Tibial nerve (tissue), 4 donors: ENCODE results near the gene WDR91. TPM values are rescaled to one million over a fixed set of nuclear protein-coding genes. Genes with fewer than 3 reads are reported as not detected.
A peak's percentile ranks its signal among the peaks of the same experiment; 100 is the strongest.
"Not testable (repeated sequence)": the region's sequence is repeated elsewhere in the genome, so short reads cannot be mapped to it uniquely, and the experiment has no call there.

ENCODE experiments used
- DNase-seq, 2 donors: peaks; one replicate each; pipeline ENCODE4 v3.0.0-alpha.2; 2019; ENCODE audit warnings: low spot score in 2 of 2
- H3K27ac ChIP-seq, 4 donors: fragments of 200-600 bp; sonication (generic) in 3 of 4; one replicate each; pipeline ENCODE4 v1.5.1; 2017 to 2019; ENCODE audit warnings: mild to moderate bottlenecking in 1 of 4
- H3K27me3 ChIP-seq, 2 donors: fragments of 200-600 bp; sonication (generic) in 1 of 2; one replicate each; pipeline versions ENCODE4 v1.5.1 to v1.6.0; 2017 to 2019
- H3K36me3 ChIP-seq, 3 donors: fragments of 200-600 bp; sonication (generic); one replicate each; pipeline ENCODE4 v1.5.1; 2018 to 2019
- H3K4me1 ChIP-seq, 4 donors: fragments of 200-600 bp; sonication (generic) in 3 of 4; one replicate each; pipeline ENCODE4 v1.5.1; 2017 to 2019
- H3K4me3 ChIP-seq, 4 donors: fragments of 200-600 bp; sonication (generic) in 3 of 4; one replicate each; pipeline ENCODE4 v1.5.1; 2017 to 2019; ENCODE audit warnings: mild to moderate bottlenecking in 1 of 4, moderate library complexity in 1 of 4
- H3K9me3 ChIP-seq, 4 donors: fragments of 200-600 bp; sonication (generic) in 3 of 4; one replicate each; pipeline ENCODE4 v1.5.1; 2017 to 2019
- EP300 ChIP-seq, 2 donors: sonication (generic); formaldehyde crosslinking; IDR thresholded peaks; one replicate each; pipeline ENCODE4 v1.6.1; 2017; ENCODE audit warnings: antibody characterized with exemption in 2 of 2, mild to moderate bottlenecking in 1 of 2
- POLR2A ChIP-seq, 2 donors: fragments of 450-650 bp; IDR thresholded peaks; one replicate each; pipeline ENCODE4 v1.6.1; 2017; ENCODE audit warnings: antibody characterized with exemption in 2 of 2, mild to moderate bottlenecking in 2 of 2, moderate library complexity in 2 of 2
- WGBS, 2 donors: methylation state at CpG; one replicate each; pipeline ENCODE4 v1.1.5; 2018; 5-methylcytosine and 5-hydroxymethylcytosine counted together
- total RNA-seq, 4 donors: library from RNA; depleted of rRNA; stranded (reverse); fragments of >200 nt; gene quantifications; one replicate each; pipeline ENCODE4 v1.1.0, GENCODE V29; 2016
- TF ChIP-seq, protein P1 (sequence below), 5 experiments: fragments of 200-600 bp in 3 of 5; fragments of 450-650 bp in 2 of 5; sonication (generic) in 3 of 5; IDR thresholded peaks; one replicate each; pipeline ENCODE4 v1.5.1; 2016 to 2019; ENCODE audit warnings: antibody characterized with exemption in 5 of 5, mild to moderate bottlenecking in 3 of 5, moderate library complexity in 2 of 5

WDR91 gene
- total RNA-seq, 4 donors from 2014 or later: 20.7 to 82.2 (median 32.6) TPM

GRCh38 chr7:135215180-135215579 lies 3.9 kb upstream of the WDR91 start:
- WGBS, 2 donors: 66 to 77% methylated on average over 4 of the region's 4 CpGs
- Histone ChIP-seq H3K4me3 (no peak overlapping the region), H3K4me1 (peaks cover 0 to 7% (median 3%) of the 10 kb centered on the region in 4 donors), H3K27ac (no peak overlapping the region), H3K9me3 (no peaks in the 10 kb centered on the region), H3K36me3 (no peaks in the 10 kb centered on the region), H3K27me3 (no peaks in the 10 kb centered on the region)
- DNase-seq: no peak
- TF ChIP-seq POLR2A (IDR thresholded peaks at IDR 0.05) (no peak), EP300 (IDR thresholded peaks at IDR 0.05) (no peak)
- TF ChIP-seq, protein P1, sequence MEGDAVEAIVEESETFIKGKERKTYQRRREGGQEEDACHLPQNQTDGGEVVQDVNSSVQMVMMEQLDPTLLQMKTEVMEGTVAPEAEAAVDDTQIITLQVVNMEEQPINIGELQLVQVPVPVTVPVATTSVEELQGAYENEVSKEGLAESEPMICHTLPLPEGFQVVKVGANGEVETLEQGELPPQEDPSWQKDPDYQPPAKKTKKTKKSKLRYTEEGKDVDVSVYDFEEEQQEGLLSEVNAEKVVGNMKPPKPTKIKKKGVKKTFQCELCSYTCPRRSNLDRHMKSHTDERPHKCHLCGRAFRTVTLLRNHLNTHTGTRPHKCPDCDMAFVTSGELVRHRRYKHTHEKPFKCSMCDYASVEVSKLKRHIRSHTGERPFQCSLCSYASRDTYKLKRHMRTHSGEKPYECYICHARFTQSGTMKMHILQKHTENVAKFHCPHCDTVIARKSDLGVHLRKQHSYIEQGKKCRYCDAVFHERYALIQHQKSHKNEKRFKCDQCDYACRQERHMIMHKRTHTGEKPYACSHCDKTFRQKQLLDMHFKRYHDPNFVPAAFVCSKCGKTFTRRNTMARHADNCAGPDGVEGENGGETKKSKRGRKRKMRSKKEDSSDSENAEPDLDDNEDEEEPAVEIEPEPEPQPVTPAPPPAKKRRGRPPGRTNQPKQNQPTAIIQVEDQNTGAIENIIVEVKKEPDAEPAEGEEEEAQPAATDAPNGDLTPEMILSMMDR (IDR thresholded peaks at IDR 0.05): no peak

DNA sequence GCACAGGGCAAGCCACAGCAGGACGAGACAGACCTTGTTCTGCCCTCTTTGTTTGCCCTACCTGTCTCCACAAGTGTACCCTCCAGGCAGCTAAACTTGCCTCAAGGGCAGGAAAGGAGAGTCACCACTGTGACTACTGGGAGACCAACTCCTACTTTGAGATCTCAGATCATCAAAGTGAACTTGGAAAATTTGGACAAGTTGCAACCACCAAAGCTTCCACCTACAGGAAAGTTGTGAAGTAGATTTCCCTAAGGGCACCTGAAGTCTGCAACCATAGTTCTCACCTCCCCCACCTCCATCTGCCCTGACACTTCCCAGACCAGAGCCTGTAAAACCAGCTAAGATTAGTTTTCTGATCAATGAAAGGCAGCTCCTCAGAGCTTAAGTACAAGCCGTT lies 2.5 kb upstream of the WDR91 start:
- Histone ChIP-seq H3K9me3 (no peaks in the 10 kb centered on the region), H3K27ac (no peak overlapping the region), H3K36me3 (no peaks in the 10 kb centered on the region), H3K27me3 (no peaks in the 10 kb centered on the region), H3K4me1 (peaks cover 0 to 20% (median 11%) of the 10 kb centered on the region in 4 donors), H3K4me3 (no peak overlapping the region)
- DNase-seq: no peak
- TF ChIP-seq EP300 (IDR thresholded peaks at IDR 0.05) (no peak), POLR2A (IDR thresholded peaks at IDR 0.05) (no peak)
- TF ChIP-seq, protein P1 (IDR thresholded peaks at IDR 0.05): no peak
- 76 to 78% methylated on average over 2 of the region's 2 CpGs for WGBS, 2 donors

DNA sequence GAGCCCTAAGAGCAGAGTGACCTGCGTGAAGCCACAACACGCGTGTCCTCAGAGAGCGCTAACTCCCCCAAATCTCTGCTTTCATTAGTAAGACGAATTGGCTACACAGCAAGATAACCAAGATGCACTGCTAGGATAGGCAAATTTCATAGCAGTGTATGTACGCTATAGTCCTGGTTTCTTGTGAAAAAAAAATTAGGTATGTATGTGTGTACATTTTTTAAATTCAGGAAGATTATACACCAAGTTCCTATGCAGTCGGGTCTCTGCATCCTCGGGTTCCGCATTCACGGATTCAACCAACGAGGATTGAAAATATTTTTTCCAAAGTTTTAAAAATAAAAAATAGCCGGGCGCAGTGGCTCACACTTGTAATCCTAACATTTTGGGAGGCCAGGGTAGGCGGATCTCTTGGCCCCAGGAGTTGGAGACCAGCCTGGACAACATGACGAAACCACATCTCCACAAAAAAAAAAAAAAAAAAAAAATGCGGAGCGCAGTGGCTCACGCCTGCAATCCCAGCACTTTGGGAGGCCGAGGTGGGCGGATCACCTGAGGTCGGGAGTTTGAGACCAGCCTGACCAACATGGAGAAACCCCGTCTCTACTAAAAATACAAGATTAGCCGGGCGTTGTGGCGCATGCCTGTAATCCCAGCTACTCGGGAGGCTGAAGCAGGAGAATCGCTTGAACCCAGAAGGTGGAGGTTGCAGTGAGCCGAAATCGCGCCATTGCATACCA lies 790 bp upstream of the WDR91 start:
- Histone ChIP-seq H3K4me3 (peak overlapping the region; percentile 75 to 96 (median 88)), H3K27ac (peak overlapping the region; percentile 89 to 95 (median 92)), H3K4me1 (peaks cover 0 to 34% (median 11%) of the 10 kb centered on the region in 4 donors), H3K36me3 (peaks cover 0 to 15% (median 0%) of the 10 kb centered on the region in 3 donors)
- WGBS, 2 donors: 50 to 54% methylated on average over 30 of the region's 30 CpGs
- H3K27me3 ChIP-seq, H3K9me3 ChIP-seq: not testable (repeated sequence)
- DNase-seq: peak in 1 of 2 donors; percentile 52

DNA sequence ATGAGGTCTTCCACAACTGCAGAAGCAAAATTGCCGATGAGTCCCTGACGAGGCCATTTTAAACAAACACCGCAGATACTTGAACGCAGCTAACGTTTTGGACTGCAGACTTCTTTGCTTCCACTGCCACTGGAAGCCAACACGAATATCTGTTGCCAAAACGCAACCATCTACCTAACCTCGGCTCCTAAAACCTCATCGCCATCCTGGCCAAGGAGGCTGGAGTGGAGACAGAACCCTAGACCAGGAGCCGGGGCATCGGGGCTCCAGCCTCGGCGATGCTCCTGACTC lies 493 bp downstream of the WDR91 start:
- H3K4me3 ChIP-seq: peak overlapping the region; percentile 77 to 96 (median 88)
- no peak for DNase-seq
- no peaks in the 10 kb centered on the region for H3K27me3 ChIP-seq
- H3K36me3 ChIP-seq: peaks cover 0 to 21% (median 0%) of the 10 kb centered on the region in 3 donors
- H3K27ac ChIP-seq: peak overlapping the region; percentile 89 to 95 (median 93)
- TF ChIP-seq, protein P1 (IDR thresholded peaks at IDR 0.05): no peak
- TF ChIP-seq POLR2A (IDR thresholded peaks at IDR 0.05) (no peak), EP300 (IDR thresholded peaks at IDR 0.05) (no peak)
- no peaks in the 10 kb centered on the region for H3K9me3 ChIP-seq
- WGBS, 2 donors: 0 to 1% methylated on average over 11 to 13 of the region's 13 CpGs
- peaks cover 0 to 34% (median 11%) of the 10 kb centered on the region in 4 donors for H3K4me1 ChIP-seq

GRCh38 chr7:135209225-135209834 lies 2.0 kb downstream of the WDR91 start:
- H3K27ac ChIP-seq: peak overlapping the region in 2 of 4 donors; percentile 41 to 43
- no peaks in the 10 kb centered on the region for H3K27me3 ChIP-seq
- TF ChIP-seq POLR2A (IDR thresholded peaks at IDR 0.05) (peak in 1 of 2 donors; percentile 18), EP300 (IDR thresholded peaks at IDR 0.05) (peak in 1 of 2 donors; percentile 37)
- TF ChIP-seq, protein P1 (IDR thresholded peaks at IDR 0.05): no peak
- H3K4me3 ChIP-seq: no peak overlapping the region
- WGBS, 2 donors: 83 to 87% methylated on average over 7 of the region's 7 CpGs
- DNase-seq: no peak
- H3K4me1 ChIP-seq: peaks cover 0 to 34% (median 11%) of the 10 kb centered on the region in 4 donors
- H3K9me3 ChIP-seq: no peaks in the 10 kb centered on the region
- H3K36me3 ChIP-seq: peaks cover 0 to 36% (median 0%) of the 10 kb centered on the region in 3 donors
